Esophagus squamous epithelium (tissue), 5 donors: ENCODE data around the gene STX5. TPM values are rescaled to one million over a fixed set of nuclear protein-coding genes. Genes with fewer than 3 reads are reported as not detected.

Source experiments
- DNase-seq: peaks from one replicate; lab custom pipeline; 2025; lab: John Stamatoyannopoulos, UW
- H3K27ac ChIP-seq, 4 donors: fragments of 200-600 bp; sonication (generic); one replicate each; pipeline ENCODE4 v1.5.1; 2016 to 2019; ENCODE audit warnings: mild to moderate bottlenecking in 1 of 4
- H3K27me3 ChIP-seq, 4 donors: fragments of 200-600 bp; sonication (generic); 1 replicate in 3 of 4; 2 replicates in 1 of 4; pipeline versions ENCODE4 v1.5.1 to v1.6.0; 2017 to 2021; ENCODE audit warnings: antibody characterized with exemption in 1 of 4
- H3K36me3 ChIP-seq, 3 donors: fragments of 200-600 bp; sonication (generic); one replicate each; pipeline ENCODE4 v1.5.1; 2016 to 2019
- H3K4me1 ChIP-seq, 3 donors: fragments of 200-600 bp; sonication (generic); one replicate each; pipeline ENCODE4 v1.5.1; 2017 to 2019
- H3K4me3 ChIP-seq, 4 donors: fragments of 200-600 bp; sonication (generic); 1 replicate in 3 of 4; 2 replicates in 1 of 4; pipeline ENCODE4 v1.5.1; 2016 to 2019; ENCODE audit warnings: mild to moderate bottlenecking in 2 of 4, moderate library complexity in 1 of 4
- H3K9me3 ChIP-seq, 3 donors: fragments of 200-600 bp; sonication (generic); one replicate each; pipeline ENCODE4 v1.5.1; 2016 to 2019
- POLR2A ChIP-seq, 4 donors: fragments of 450-650 bp; IDR thresholded peaks; one replicate each; pipeline ENCODE4 v1.6.1; 2017; ENCODE audit warnings: antibody characterized with exemption in 4 of 4, mild to moderate bottlenecking in 4 of 4, moderate library complexity in 3 of 4
- WGBS, 2 donors: methylation state at CpG; one replicate each; pipeline ENCODE4 v1.1.5; 2018; 5-methylcytosine and 5-hydroxymethylcytosine counted together
- intact Hi-C: fragments of 100-400 bp; cut with DNase I; formaldehyde crosslinking; loops from one replicate; pipeline ENCODE4 v1.15.0; 2022
- total RNA-seq, 4 donors: library from RNA; depleted of rRNA; stranded (reverse); fragments of >200 nt; gene quantifications; one replicate each; pipeline ENCODE4 v1.1.0, GENCODE V29; 2016
- TF ChIP-seq, protein P1 (sequence below), 6 experiments: fragments of 450-650 bp in 4 of 6; fragments of 200-600 bp in 2 of 6; sonication (generic) in 2 of 6; IDR thresholded peaks; one replicate each; pipeline ENCODE4 v1.5.1; 2016 to 2019; ENCODE audit warnings: antibody characterized with exemption in 6 of 6, mild to moderate bottlenecking in 4 of 6, moderate library complexity in 4 of 6
- donor health status: DM: yes; HTN: yes; CAD: no.

STX5 gene
- total RNA-seq, 4 donors from 2014 or later, result 23.0 to 34.7 (median 24.2) TPM

DNA sequence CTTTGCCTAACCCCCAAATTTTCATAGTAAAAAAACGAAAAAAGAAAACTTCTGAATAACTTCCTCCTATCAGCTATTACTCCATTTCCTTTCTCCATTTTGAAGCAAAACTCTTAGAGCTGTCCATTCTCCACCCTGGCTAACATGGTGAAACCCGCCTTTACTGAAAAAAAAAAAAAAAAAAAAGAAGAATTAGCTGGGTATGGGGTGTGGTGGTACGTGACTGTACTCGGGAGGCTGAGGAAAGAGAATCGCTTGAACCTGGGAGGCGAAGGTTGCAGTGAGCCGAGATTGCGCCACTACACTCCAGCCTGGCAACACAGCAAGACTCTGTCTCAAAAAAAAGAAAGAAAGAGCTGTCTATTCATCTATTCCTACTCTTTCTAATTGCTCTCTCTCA lies 15.3 kb downstream of the STX5 start:
- H3K36me3 ChIP-seq, result peaks cover 2 to 83% (median 23%) of the 10 kb centered on the region in 3 donors
- no peaks in the 10 kb centered on the region for H3K9me3 ChIP-seq
- no peak for DNase-seq
- peak overlapping the region in 1 of 4 donors; percentile 5 for H3K27ac ChIP-seq
- WGBS, 2 donors, result 73 to 75% methylated on average over 7 to 8 of the region's 8 CpGs
- H3K27me3 ChIP-seq, result no peaks in the 10 kb centered on the region
- H3K4me1 ChIP-seq, result no peaks in the 10 kb centered on the region
- TF ChIP-seq, protein P1, sequence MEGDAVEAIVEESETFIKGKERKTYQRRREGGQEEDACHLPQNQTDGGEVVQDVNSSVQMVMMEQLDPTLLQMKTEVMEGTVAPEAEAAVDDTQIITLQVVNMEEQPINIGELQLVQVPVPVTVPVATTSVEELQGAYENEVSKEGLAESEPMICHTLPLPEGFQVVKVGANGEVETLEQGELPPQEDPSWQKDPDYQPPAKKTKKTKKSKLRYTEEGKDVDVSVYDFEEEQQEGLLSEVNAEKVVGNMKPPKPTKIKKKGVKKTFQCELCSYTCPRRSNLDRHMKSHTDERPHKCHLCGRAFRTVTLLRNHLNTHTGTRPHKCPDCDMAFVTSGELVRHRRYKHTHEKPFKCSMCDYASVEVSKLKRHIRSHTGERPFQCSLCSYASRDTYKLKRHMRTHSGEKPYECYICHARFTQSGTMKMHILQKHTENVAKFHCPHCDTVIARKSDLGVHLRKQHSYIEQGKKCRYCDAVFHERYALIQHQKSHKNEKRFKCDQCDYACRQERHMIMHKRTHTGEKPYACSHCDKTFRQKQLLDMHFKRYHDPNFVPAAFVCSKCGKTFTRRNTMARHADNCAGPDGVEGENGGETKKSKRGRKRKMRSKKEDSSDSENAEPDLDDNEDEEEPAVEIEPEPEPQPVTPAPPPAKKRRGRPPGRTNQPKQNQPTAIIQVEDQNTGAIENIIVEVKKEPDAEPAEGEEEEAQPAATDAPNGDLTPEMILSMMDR (IDR thresholded peaks at IDR 0.05), result no peak
- no peak for TF ChIP-seq POLR2A (IDR thresholded peaks at IDR 0.05)
- H3K4me3 ChIP-seq, result no peak overlapping the region
- intact Hi-C loops, result no loop called here

DNA sequence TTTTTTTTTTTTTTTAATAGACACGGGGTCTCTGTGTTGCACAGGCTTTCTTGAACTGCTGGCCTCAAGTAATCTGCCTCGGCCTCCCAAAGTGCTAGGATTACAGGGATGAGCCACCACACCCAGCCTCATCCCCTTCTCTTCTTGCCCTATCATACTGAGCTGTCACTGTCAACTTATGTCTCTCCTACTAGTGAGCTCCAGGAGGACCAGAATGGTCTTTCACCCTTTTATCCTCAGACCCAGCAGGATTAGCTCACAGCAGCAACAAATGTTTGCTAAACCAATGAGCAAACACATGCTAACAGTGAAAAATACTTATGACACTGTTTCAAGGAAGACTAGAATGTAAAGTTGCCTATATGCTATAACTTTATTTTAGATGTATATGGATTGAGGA lies 20.2 kb downstream of the STX5 start:
- TF ChIP-seq, protein P1 (IDR thresholded peaks at IDR 0.05), result no peak
- TF ChIP-seq POLR2A (IDR thresholded peaks at IDR 0.05), result no peak
- no peak for DNase-seq
- Histone ChIP-seq H3K27ac (no peak overlapping the region), H3K4me3 (no peak overlapping the region), H3K4me1 (peaks cover 0 to 7% (median 5%) of the 10 kb centered on the region in 3 donors), H3K27me3 (no peaks in the 10 kb centered on the region), H3K36me3 (peaks cover 0 to 46% (median 3%) of the 10 kb centered on the region in 3 donors), H3K9me3 (no peaks in the 10 kb centered on the region)
- WGBS, 2 donors, result 67 to 69% methylated on average over 2 of the region's 2 CpGs
- intact Hi-C loops, result no loop called here

DNA sequence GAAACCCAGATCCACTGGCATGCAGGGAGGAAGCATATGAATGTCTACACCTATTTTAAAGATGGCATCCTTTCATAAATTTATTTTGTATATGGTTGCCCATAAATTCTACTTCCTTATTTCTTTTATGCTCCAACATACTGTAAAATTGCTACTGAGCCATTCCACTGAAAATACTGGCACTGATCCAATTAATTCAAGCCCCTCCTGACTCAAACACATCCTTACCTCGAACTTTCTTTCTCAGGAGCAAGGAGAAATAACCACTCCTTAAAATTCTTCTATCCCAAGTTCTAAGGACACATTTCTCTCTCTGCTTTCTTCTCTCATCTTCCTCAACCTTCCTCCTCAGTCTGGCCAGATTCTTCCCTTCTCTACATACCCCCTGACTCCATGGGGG lies 21.1 kb downstream of the STX5 start:
- Histone ChIP-seq H3K27ac (no peak overlapping the region), H3K36me3 (peaks cover 0 to 37% (median 3%) of the 10 kb centered on the region in 3 donors), H3K4me1 (peaks cover 9 to 16% (median 13%) of the 10 kb centered on the region in 3 donors), H3K4me3 (no peak overlapping the region), H3K9me3 (no peaks in the 10 kb centered on the region), H3K27me3 (no peaks in the 10 kb centered on the region)
- no peak for DNase-seq
- intact Hi-C loops, result no loop called here
- WGBS, 2 donors, result 28 to 33% methylated on average over 1 of the region's 1 CpG
- TF ChIP-seq POLR2A (IDR thresholded peaks at IDR 0.05), result no peak
- TF ChIP-seq, protein P1 (IDR thresholded peaks at IDR 0.05), result no peak

GRCh38 chr11:62806611-62807121 lies 25.2 kb downstream of the STX5 start:
- peak overlapping the region; percentile 89 to 96 (median 96) for H3K27ac ChIP-seq
- H3K36me3 ChIP-seq, result peaks cover 9 to 31% (median 15%) of the 10 kb centered on the region in 3 donors
- TF ChIP-seq, protein P1 (IDR thresholded peaks at IDR 0.05), result no peak
- peak in 1 of 4 donors; percentile 23 for TF ChIP-seq POLR2A (IDR thresholded peaks at IDR 0.05)
- H3K4me3 ChIP-seq, result peak overlapping the region in 1 of 4 donors; percentile 89
- intact Hi-C loops, result no loop called here
- no peaks in the 10 kb centered on the region for H3K27me3 ChIP-seq
- no peak for DNase-seq
- no peaks in the 10 kb centered on the region for H3K9me3 ChIP-seq
- WGBS, 2 donors, result 76% methylated on average over 3 of the region's 5 CpGs; no CpG with 5 or more reads in 1 of the 2 donors
- peaks cover 12 to 38% (median 26%) of the 10 kb centered on the region in 3 donors for H3K4me1 ChIP-seq

DNA sequence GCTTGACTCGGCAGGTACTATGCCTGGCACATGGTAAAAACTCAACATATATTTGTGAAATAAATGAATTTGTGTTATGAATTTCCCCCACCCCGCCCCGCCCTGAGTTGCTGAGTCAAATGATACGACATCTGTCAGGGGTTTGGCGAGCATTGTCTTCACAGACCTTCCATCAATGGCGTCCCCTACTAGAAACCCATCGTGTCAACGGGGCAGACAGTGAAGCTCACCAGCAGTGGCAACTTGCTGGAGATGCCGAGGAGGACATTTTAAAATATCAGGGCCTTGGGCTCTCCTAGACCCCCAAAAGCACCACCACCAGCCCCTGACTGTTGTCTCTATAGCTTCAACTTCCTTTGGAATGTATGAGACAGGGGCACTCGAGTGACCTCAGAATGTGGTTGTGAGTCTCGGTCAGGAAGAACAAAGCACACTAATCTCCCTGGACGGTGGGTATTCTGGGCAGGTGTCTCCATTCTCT lies 25.9 kb downstream of the STX5 start:
- peaks cover 15 to 37% (median 21%) of the 10 kb centered on the region in 3 donors for H3K36me3 ChIP-seq
- peaks cover 12 to 38% (median 26%) of the 10 kb centered on the region in 3 donors for H3K4me1 ChIP-seq
- 11 to 28% methylated on average over 5 to 9 of the region's 12 CpGs for WGBS, 2 donors
- intact Hi-C loops, result no loop called here
- no peak for DNase-seq
- peak overlapping the region; percentile 89 to 96 (median 96) for H3K27ac ChIP-seq
- TF ChIP-seq POLR2A (IDR thresholded peaks at IDR 0.05), result no peak
- TF ChIP-seq, protein P1 (IDR thresholded peaks at IDR 0.05), result no peak
- H3K4me3 ChIP-seq, result peak overlapping the region; percentile 78 to 100 (median 90)
- H3K27me3 ChIP-seq, result no peaks in the 10 kb centered on the region
- H3K9me3 ChIP-seq, result no peaks in the 10 kb centered on the region
